Omental fat pad (tissue), 4 donors: ENCODE results near the gene CHST11. TPM values are rescaled to one million over a fixed set of nuclear protein-coding genes. Genes with fewer than 3 reads are reported as not detected.
"Not testable (repeated sequence)": the region's sequence is repeated elsewhere in the genome, so short reads cannot be mapped to it uniquely, and the experiment has no call there.

Source experiments
- ATAC-seq: fragments of 150-250 bp; one replicate; pipeline ENCODE4 v1.9.1; 2016; ENCODE audit warnings: mild to moderate bottlenecking, moderate library complexity; ENCODE audit not compliant: low FRiP score
- DNase-seq: peaks from one replicate; pipeline ENCODE4 v3.0.0-alpha.2; 2019; ENCODE audit warnings: low spot score
- total RNA-seq, 4 donors: library from RNA; depleted of rRNA; stranded (reverse); fragments of >200 nt; gene quantifications; one replicate each; pipeline ENCODE4 v1.1.0, GENCODE V29; 2016
- TF ChIP-seq, protein P1 (sequence below), 3 donors: fragments of 450-650 bp; IDR thresholded peaks; one replicate each; pipeline ENCODE4 v1.5.1; 2016 to 2017; ENCODE audit warnings: antibody characterized with exemption in 3 of 3, mild to moderate bottlenecking in 3 of 3, moderate library complexity in 2 of 3

Gene CHST11
- total RNA-seq, 4 donors from 2014 or later, result 12.2 to 58.6 (median 30.1) TPM

DNA sequence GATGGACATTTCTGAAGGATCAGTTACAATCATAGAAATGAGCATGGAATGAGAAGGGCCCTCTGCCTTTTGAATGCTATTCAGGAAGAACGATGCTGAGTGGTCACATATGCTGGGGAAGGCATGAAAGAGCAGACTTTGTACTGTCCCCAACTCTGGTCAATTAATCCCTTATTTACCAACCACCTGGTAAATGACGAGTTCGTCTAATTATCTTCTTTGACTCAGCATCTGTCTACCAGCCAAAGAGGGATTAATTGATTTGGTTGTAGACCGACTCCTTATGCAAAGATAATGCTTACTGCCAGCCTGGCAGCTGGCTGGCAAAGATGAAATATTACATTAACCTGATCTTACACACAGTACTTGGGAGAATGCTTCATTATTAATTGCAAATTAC, 152.2 kb downstream of the CHST11 start:
- DNase-seq (no peak), ATAC-seq (no peak)
- TF ChIP-seq, protein P1, sequence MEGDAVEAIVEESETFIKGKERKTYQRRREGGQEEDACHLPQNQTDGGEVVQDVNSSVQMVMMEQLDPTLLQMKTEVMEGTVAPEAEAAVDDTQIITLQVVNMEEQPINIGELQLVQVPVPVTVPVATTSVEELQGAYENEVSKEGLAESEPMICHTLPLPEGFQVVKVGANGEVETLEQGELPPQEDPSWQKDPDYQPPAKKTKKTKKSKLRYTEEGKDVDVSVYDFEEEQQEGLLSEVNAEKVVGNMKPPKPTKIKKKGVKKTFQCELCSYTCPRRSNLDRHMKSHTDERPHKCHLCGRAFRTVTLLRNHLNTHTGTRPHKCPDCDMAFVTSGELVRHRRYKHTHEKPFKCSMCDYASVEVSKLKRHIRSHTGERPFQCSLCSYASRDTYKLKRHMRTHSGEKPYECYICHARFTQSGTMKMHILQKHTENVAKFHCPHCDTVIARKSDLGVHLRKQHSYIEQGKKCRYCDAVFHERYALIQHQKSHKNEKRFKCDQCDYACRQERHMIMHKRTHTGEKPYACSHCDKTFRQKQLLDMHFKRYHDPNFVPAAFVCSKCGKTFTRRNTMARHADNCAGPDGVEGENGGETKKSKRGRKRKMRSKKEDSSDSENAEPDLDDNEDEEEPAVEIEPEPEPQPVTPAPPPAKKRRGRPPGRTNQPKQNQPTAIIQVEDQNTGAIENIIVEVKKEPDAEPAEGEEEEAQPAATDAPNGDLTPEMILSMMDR (IDR thresholded peaks at IDR 0.05), result no peak

DNA sequence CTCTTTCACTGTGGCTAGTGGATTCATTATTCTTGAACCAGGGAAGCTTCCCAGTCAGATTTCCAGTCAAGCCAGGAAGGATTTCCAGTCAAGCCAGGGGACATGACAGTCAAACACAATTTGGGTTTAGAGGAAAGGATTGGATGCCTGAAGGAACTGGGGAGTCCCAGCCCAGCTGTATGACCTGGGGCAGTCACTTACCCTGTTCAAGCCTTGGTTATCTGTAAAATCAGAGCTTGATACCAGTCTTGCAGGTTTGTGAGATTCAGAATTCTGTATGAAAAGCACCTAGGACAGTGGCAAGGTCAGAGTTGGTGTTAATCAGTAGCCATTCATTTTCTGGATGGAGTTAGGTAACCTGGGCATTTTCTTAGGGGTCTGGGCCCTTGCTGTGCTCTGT, 152.7 kb downstream of the CHST11 start:
- TF ChIP-seq, protein P1 (IDR thresholded peaks at IDR 0.05), result no peak
- ATAC-seq (no peak), DNase-seq (no peak)

DNA sequence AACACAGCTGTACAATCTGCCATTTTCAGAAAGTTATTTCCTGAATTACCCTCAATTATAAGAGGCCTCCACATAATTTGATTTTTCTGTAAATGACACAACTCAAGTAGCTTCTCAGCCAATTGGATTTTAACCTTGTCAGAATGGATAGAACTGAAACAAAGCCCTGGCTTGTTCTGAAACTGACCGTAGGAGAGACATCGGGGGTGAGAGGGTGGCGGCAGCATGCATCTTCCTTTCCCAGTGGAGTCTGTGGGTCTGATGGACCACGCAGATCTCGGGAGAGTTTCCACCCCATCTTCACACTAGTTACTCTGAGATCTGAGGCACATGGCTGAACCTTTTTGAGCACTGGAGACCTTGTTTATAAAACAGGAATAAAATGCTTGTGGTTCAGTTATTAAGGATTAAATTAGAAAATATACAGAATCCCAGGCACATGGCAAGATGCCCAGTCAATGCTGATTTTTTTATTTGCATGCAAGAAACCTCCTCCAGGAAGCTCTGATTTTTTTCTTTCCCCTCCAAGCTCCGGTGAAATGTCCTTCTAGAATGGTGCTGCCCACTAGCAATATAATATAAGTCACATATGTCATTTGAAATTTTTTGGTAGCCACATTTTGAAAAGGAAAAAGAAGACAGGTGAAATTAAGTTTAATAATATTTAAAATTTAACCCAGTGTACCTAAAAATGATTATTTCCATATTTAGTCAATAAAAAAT, 153.9 kb downstream of the CHST11 start:
- TF ChIP-seq, protein P1 (IDR thresholded peaks at IDR 0.05), result no peak
- ATAC-seq, result no peak

DNA sequence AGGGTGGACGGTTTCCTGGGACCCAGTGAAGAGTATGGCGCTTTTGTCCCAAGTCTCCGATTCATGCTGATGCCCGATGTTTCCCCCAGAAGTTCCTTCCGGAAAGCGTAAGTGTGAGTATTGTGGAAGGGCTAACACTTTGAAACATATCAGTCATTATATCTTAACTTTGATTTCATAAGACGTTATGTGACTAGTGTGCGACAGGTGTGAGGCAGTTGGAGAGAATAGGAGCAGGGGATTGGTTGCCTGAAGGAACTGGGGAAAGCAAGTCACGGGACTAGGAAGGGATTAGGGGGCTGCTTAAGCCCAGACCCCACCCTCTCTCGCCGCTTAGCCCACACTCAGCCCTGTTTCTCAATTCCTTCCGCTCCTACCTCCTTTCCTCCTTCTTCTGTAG, 154.9 kb downstream of the CHST11 start:
- DNase-seq (no peak), ATAC-seq (no peak)
- TF ChIP-seq, protein P1 (IDR thresholded peaks at IDR 0.05), result no peak

More for the DNA sequence above, 153.9 kb downstream of the CHST11 start:
- DNase-seq, result no peak

DNA sequence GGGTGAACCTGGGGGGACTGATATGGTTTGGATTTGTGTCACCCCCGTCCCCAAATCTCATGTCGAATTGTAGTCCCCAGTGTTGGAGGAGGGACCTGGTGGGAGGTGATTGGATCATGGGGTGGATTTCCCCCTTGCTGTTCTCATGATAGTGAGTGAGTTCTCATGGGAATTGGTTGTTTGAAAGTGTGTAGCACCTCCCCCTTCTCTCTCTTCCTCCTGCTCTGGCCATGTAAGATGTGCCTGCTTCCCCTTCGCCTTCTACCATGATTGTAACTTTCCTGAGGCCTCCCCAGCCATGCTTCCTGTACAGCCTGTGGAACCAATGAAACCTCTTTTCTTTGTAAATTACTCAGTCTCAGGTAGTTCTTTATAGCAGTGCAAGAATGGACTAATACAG, 156.6 kb downstream of the CHST11 start:
- DNase-seq, ATAC-seq: not testable (repeated sequence)

DNA sequence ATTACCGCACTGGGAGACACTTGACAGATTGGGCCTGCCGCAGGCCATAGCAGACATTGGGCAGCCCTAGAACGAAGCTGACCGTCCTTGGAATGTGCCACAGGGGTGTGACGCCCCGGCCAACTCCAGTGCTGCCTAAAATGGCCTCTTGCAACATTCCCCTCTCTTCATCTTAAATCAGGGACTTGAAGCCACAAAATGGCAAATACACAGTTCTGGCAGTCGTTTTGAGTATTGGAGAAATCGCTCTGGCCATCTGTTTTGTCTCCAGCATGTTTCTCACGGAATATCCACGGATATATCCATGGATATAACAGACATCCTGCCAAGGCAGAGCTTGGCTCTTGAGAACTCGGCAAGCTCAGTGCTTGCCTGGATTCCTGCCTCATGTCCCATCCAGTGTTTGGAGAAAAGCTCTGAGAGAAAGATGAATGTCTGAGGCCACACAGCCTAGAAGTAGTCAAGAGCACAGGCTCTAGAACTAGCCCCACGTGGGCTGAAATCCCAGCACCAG, 158.4 kb downstream of the CHST11 start:
- no peak for DNase-seq
- TF ChIP-seq, protein P1 (IDR thresholded peaks at IDR 0.05), result no peak
- no peak for ATAC-seq

DNA sequence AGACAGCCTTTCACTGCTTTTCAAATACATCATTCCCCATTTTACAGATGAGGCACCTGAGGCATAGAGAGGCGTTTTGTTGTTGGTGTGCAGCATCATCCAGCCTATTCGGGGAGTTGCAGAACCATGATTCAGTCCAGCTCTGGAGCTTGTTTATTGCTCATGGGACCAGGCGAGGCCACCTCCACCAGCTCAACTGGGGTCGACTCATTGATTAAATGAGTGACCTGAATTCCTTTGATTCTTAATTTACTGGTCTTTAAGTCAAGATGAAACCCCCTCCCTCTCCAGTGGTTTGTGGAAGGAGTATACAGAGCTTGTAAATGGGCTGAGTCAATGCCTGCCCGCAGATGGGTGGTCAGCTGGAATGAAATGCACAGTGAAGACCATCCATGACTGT, 161.9 kb downstream of the CHST11 start:
- TF ChIP-seq, protein P1 (IDR thresholded peaks at IDR 0.05), result no peak
- no peak for ATAC-seq
- DNase-seq, result no peak
